ENCODE data around the gene HOXA3.

The HOXA3 gene

GRCh38 chr7:27116962-27117886 lies 35.2 kb downstream of the HOXA3 start:
- Histone ChIP-seq H3K79me2 (ENCODE audit: control insufficient read depth, insufficient read depth, low read length, unreplicated experiment) (no peaks in the 10 kb centered on the region), H3K27ac (ENCODE audit: low read depth, low read length) (no peak overlapping the region), H3K4me3 (ENCODE audit: low read depth, low read length) (peak overlapping the region; percentile 67), H3K4me1 (ENCODE audit: control insufficient read depth, insufficient read depth, low read length, unreplicated experiment) (no peaks in the 10 kb centered on the region), H3K27me3 (ENCODE audit: insufficient read depth, low read length) (peaks cover 95% of the 10 kb centered on the region), H3K36me3 (ENCODE audit: insufficient read depth, low read length) (no peaks in the 10 kb centered on the region), H2AFZ (ENCODE audit: low read length, unreplicated experiment) (no peak overlapping the region)

- no peak overlapping the region for H3K27ac ChIP-seq (ENCODE audit: low read depth, low read length)
- H3K36me3 ChIP-seq (ENCODE audit: insufficient read depth, low read length) = no peaks in the 10 kb centered on the region
- peaks cover 95% of the 10 kb centered on the region for H3K27me3 ChIP-seq (ENCODE audit: insufficient read depth, low read length)
- H3K79me2 ChIP-seq (ENCODE audit: control insufficient read depth, insufficient read depth, low read length, unreplicated experiment) = no peaks in the 10 kb centered on the region
- H3K4me3 ChIP-seq (ENCODE audit: low read depth, low read length) = no peak overlapping the region
- no peaks in the 10 kb centered on the region for H3K4me1 ChIP-seq (ENCODE audit: control insufficient read depth, insufficient read depth, low read length, unreplicated experiment)
- H2AFZ ChIP-seq (ENCODE audit: low read length, unreplicated experiment) = no peak overlapping the region
Measured at GRCh38 chr7:27116031-27116961, 36.1 kb downstream of the HOXA3 start.

GRCh38 chr7:27115221-27116026 lies 37.0 kb downstream of the HOXA3 start:
- Histone ChIP-seq H3K27me3 (ENCODE audit: insufficient read depth, low read length) (peaks cover 95% of the 10 kb centered on the region), H3K27ac (ENCODE audit: low read depth, low read length) (no peak overlapping the region), H3K79me2 (ENCODE audit: control insufficient read depth, insufficient read depth, low read length, unreplicated experiment) (no peaks in the 10 kb centered on the region), H3K36me3 (ENCODE audit: insufficient read depth, low read length) (no peaks in the 10 kb centered on the region), H3K4me1 (ENCODE audit: control insufficient read depth, insufficient read depth, low read length, unreplicated experiment) (no peaks in the 10 kb centered on the region), H3K4me3 (ENCODE audit: low read depth, low read length) (no peak overlapping the region), H2AFZ (ENCODE audit: low read length, unreplicated experiment) (no peak overlapping the region)

- no peaks in the 10 kb centered on the region for H3K4me1 ChIP-seq (ENCODE audit: control insufficient read depth, insufficient read depth, low read length, unreplicated experiment)
- no peak overlapping the region for H3K4me3 ChIP-seq (ENCODE audit: low read depth, low read length)
- H3K36me3 ChIP-seq (ENCODE audit: insufficient read depth, low read length) = no peaks in the 10 kb centered on the region
- H3K27me3 ChIP-seq (ENCODE audit: insufficient read depth, low read length) = peaks cover 96% of the 10 kb centered on the region
- no peak overlapping the region for H3K27ac ChIP-seq (ENCODE audit: low read depth, low read length)
- H3K79me2 ChIP-seq (ENCODE audit: control insufficient read depth, insufficient read depth, low read length, unreplicated experiment) = no peaks in the 10 kb centered on the region
- no peak overlapping the region for H2AFZ ChIP-seq (ENCODE audit: low read length, unreplicated experiment)
Measured at GRCh38 chr7:27114881-27115220, 37.5 kb downstream of the HOXA3 start.

GRCh38 chr7:27113991-27114769 lies 38.2 kb downstream of the HOXA3 start:
- H2AFZ ChIP-seq (ENCODE audit: low read length, unreplicated experiment) = no peak overlapping the region
- peaks cover 96% of the 10 kb centered on the region for H3K27me3 ChIP-seq (ENCODE audit: insufficient read depth, low read length)
- no peaks in the 10 kb centered on the region for H3K79me2 ChIP-seq (ENCODE audit: control insufficient read depth, insufficient read depth, low read length, unreplicated experiment)
- H3K4me3 ChIP-seq (ENCODE audit: low read depth, low read length) = no peak overlapping the region
- no peaks in the 10 kb centered on the region for H3K4me1 ChIP-seq (ENCODE audit: control insufficient read depth, insufficient read depth, low read length, unreplicated experiment)
- H3K36me3 ChIP-seq (ENCODE audit: insufficient read depth, low read length) = no peaks in the 10 kb centered on the region
- H3K27ac ChIP-seq (ENCODE audit: low read depth, low read length) = no peak overlapping the region

- no peak overlapping the region for H3K4me3 ChIP-seq (ENCODE audit: low read depth, low read length)
- H3K79me2 ChIP-seq (ENCODE audit: control insufficient read depth, insufficient read depth, low read length, unreplicated experiment) = no peaks in the 10 kb centered on the region
- peaks cover 96% of the 10 kb centered on the region for H3K27me3 ChIP-seq (ENCODE audit: insufficient read depth, low read length)
- H3K27ac ChIP-seq (ENCODE audit: low read depth, low read length) = no peak overlapping the region
- no peaks in the 10 kb centered on the region for H3K4me1 ChIP-seq (ENCODE audit: control insufficient read depth, insufficient read depth, low read length, unreplicated experiment)
- H2AFZ ChIP-seq (ENCODE audit: low read length, unreplicated experiment) = no peak overlapping the region
- H3K36me3 ChIP-seq (ENCODE audit: insufficient read depth, low read length) = no peaks in the 10 kb centered on the region
Measured at GRCh38 chr7:27112955-27113949, 39.1 kb downstream of the HOXA3 start.

- H3K27me3 ChIP-seq (ENCODE audit: insufficient read depth, low read length) = peaks cover 96% of the 10 kb centered on the region
- no peaks in the 10 kb centered on the region for H3K4me1 ChIP-seq (ENCODE audit: control insufficient read depth, insufficient read depth, low read length, unreplicated experiment)
- no peak overlapping the region for H2AFZ ChIP-seq (ENCODE audit: low read length, unreplicated experiment)
- H3K27ac ChIP-seq (ENCODE audit: low read depth, low read length) = no peak overlapping the region
- H3K79me2 ChIP-seq (ENCODE audit: control insufficient read depth, insufficient read depth, low read length, unreplicated experiment) = no peaks in the 10 kb centered on the region
- no peaks in the 10 kb centered on the region for H3K36me3 ChIP-seq (ENCODE audit: insufficient read depth, low read length)
- no peak overlapping the region for H3K4me3 ChIP-seq (ENCODE audit: low read depth, low read length)
Measured at GRCh38 chr7:27112361-27112760, 40.0 kb downstream of the HOXA3 start.

GRCh38 chr7:27111751-27112277 lies 40.6 kb downstream of the HOXA3 start:
- H3K4me1 ChIP-seq (ENCODE audit: control insufficient read depth, insufficient read depth, low read length, unreplicated experiment) = no peaks in the 10 kb centered on the region
- no peaks in the 10 kb centered on the region for H3K36me3 ChIP-seq (ENCODE audit: insufficient read depth, low read length)
- no peak overlapping the region for H3K27ac ChIP-seq (ENCODE audit: low read depth, low read length)
- H3K27me3 ChIP-seq (ENCODE audit: insufficient read depth, low read length) = peaks cover 96% of the 10 kb centered on the region
- no peaks in the 10 kb centered on the region for H3K79me2 ChIP-seq (ENCODE audit: control insufficient read depth, insufficient read depth, low read length, unreplicated experiment)
- no peak overlapping the region for H2AFZ ChIP-seq (ENCODE audit: low read length, unreplicated experiment)
- no peak overlapping the region for H3K4me3 ChIP-seq (ENCODE audit: low read depth, low read length)

Measured in ACC112 (cell line).